Caki2 (cell line): Measurements from ENCODE around the gene PANX1. TPM values are rescaled to one million over a fixed set of nuclear protein-coding genes. Genes with fewer than 3 reads are reported as not detected.

Experiments used
- DNase-seq: peaks from one replicate; pipeline ENCODE4 v3.0.0-alpha.2; 2015; ENCODE audit warnings: low read depth
- in situ Hi-C: cut with HindIII; loops from 2 replicates; pipeline ENCODE4 v1.10.0; 2016; ENCODE audit warnings: low sequenced_read_pairs, low pct_unique_long_range_greater_than_20kb, mixed read lengths
- total RNA-seq: library from RNA; depleted of rRNA; stranded (reverse); fragments of >200 nt; shearing (Covaris generic); gene quantifications from 2 replicates; pipeline ENCODE4 v1.2.3, GENCODE V29; 2014; ENCODE audit warnings: low replicate concordance

The PANX1 gene
- total RNA-seq, 1 experiment from 2014 or later: 18.0 TPM

DNA sequence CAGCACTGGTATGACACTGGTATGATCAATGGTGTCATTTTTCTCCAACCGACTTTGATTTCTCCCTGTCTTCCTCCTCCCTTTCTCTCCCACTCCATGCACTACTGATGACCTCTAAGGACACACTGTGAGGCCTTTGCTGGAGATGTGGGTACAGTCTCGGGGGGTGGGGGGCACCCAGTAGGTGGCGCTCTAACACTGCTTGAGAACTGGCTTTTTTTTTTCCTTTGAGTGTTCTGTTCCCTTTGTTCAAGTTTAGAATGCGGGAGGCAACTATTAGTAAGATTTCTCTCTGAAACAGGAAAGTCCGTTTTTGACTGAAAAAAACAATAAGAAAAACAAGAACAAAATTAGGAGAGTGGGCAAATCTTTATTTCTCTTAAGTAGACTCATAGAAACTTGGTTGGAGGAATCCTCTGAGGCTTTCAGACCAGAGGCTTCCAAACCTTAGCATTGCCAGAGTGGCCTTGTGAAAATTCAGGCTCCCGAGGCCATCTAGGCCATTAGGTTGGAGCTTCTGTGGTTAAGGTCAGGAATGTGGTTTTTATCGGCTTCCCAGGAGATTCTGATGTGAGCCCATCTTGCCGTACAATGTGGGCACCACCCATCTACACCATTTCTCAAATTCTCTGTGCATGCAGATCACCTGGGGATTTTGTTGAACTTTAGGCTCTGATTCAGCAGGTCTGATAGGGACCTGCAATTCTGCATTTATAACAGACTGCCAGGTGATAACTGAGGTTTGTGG is 43.2 kb downstream of the PANX1 start:
- in situ Hi-C loops: no loop called here
- DNase-seq: peak; percentile 14

DNA sequence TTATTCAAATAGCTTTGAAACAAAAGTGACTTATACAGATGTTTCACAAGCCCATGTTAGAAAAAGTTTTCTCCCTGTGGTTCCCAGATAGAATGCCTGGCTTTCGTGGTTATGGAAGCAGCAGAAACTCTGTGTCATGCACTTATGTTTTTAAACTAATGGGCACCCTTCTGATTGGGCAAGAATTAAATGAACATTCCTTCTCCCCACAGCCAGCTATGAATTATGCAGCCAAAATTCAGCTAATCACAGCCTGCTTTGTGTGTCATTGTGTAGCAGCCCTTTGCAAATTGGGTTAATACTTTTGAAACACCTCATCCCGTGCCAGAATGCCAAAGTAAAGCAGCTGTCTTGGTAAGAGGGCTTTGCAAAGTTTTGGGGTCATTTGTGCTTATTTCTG is 46.9 kb downstream of the PANX1 start:
- in situ Hi-C loops: no loop called here
- DNase-seq: no peak

GRCh38 chr11:94178331-94178730 is 49.7 kb downstream of the PANX1 start:
- in situ Hi-C loops: no loop called here
- DNase-seq: no peak

GRCh38 chr11:94179696-94180095 is 51.1 kb downstream of the PANX1 start:
- DNase-seq: no peak
- in situ Hi-C loops: no loop called here

DNA sequence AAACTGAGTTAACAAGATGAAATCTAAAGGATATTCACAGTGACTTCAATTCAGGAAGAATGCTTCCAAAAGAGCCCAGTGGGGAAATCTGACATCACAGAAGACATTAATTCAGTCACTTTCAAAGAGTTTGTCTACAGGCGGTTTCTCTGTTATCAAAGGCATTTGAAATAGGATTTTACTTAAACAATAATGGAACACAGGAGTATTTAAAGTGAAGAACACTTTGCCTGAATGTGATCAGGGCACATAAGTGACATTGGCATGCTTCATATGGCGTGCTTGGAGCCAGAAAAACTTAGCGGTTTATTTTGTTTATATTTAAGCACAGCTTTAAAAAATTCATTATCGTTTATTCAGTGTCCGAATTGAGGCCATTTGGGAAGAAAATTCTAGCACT is 52.9 kb downstream of the PANX1 start:
- in situ Hi-C loops: no loop called here
- DNase-seq: no peak

DNA sequence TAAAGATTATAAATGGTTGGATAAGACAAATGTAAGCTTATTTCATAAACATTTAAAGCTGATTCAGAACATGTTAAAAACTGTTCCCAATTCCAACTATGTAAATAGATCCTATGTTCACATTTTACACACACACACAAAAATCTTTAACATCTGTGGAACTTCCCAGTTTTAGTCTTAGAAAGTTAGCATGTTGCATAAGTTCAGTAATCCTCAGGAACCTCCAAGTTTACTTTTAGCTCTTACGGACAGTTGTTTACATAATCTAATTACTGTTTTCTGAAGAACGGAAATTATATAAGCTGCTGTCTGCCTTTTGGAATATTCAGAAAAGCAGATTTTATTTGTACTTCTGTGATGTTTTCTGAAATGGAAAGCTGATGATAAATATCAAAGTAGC is 53.3 kb downstream of the PANX1 start:
- DNase-seq: no peak
- in situ Hi-C loops: no loop called here

DNA sequence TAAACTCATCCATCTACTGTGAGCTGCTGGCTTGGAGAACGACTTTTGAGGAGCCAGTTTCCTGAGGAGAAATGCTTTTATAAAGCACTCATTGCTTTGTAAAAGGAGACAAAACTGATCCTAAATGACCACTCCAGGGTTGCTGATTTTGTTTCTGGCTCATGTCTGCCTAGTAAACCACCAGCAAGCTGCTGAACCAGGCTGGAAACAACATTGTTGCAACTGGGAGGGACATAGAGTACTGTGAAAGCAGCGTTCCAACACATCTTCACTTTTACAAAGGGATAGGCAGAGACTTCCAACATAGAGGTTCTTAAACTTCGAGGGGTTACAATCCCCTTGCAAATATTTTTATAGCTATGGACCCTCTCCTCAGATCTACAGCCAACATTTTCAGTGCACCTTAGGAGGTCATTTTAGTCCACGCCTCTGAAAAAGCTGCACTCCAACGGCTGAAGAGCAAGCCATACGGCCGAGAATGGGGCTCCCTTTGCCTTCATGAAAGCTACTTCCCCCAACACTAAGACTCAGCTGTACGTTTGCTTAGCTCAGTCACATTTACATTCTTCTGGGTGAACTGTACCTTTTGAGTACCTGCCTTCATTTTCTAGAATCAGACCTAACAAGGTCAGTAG is 54.7 kb downstream of the PANX1 start:
- DNase-seq: no peak
- in situ Hi-C loops: no loop called here

DNA sequence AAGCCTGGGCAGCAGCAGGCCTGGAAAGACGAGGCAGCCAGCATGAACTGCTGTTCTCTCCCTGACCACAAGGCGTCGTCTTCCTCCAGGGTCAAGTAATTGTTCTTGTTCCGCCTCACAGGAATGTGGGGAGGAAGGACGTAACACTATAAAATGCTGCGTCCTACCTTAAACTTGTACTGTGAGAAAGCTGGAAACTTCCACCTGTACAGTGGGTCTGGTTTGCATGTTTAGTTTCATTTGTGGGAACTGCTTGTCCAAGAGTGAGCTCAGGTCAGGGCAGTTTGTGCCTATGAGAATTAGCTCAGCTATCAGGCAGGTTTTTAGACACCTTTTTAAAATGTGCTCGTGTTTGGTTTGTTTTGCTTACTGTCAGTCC is 55.2 kb downstream of the PANX1 start:
- in situ Hi-C loops: no loop called here
- peak; percentile 40 for DNase-seq

- DNase-seq: no peak
- in situ Hi-C loops: no loop called here
Observed at GRCh38 chr11:94184362-94184761, 55.7 kb downstream of the PANX1 start.

DNA sequence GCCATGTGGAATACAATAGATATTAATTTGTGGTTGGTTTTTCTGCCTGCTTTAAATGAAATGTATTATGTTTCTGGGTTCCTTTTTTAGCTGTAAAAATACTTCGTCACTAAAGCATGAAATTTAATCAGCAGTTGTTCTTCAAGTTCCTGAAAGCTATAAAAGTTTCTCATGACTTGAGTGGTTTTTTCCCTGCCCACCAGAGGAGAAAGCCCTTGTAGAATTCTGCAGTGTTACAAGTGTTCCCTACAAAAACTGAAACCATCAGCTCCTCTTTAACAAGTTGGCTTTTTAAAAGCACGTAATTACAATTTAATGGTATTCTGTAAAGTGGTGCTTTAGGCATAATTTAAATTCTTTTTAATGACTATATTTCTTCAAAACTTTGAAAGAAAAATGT is 56.2 kb downstream of the PANX1 start:
- in situ Hi-C loops: no loop called here
- DNase-seq: no peak

- DNase-seq: no peak
- in situ Hi-C loops: no loop called here
Observed at GRCh38 chr11:94185416-94186084, 56.9 kb downstream of the PANX1 start.

- in situ Hi-C loops: no loop called here
- no peak for DNase-seq
Observed at GRCh38 chr11:94186342-94187203, 57.9 kb downstream of the PANX1 start.

GRCh38 chr11:94193288-94193687 is 64.6 kb downstream of the PANX1 start:
- DNase-seq: no peak
- in situ Hi-C loops: no loop called here

- no peak for DNase-seq
- in situ Hi-C loops: no loop called here
Observed at GRCh38 chr11:94194712-94195111, 66.1 kb downstream of the PANX1 start.

DNA sequence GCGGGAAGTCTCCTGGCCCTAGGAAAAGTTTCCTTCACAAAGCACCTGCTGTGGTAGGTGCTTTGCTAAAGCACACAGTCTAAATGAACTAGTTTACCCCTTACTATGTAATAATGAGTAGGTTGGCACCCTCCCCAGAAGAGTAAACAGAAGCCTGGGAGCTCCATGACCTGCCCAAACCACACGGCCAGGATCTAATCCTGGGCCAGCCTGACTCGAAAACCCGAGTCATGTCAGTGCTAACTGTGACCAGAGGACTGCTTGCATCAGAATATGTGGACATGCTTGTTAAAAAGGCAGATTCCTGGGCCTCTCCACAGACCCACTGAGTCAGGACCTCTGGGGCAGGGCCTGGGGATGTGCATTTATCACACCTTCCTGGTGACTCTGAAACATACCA is 67.7 kb downstream of the PANX1 start:
- DNase-seq: no peak
- in situ Hi-C loops: no loop called here

- in situ Hi-C loops: no loop called here
- DNase-seq: no peak
Observed at GRCh38 chr11:94198718-94199117, 70.1 kb downstream of the PANX1 start.

DNA sequence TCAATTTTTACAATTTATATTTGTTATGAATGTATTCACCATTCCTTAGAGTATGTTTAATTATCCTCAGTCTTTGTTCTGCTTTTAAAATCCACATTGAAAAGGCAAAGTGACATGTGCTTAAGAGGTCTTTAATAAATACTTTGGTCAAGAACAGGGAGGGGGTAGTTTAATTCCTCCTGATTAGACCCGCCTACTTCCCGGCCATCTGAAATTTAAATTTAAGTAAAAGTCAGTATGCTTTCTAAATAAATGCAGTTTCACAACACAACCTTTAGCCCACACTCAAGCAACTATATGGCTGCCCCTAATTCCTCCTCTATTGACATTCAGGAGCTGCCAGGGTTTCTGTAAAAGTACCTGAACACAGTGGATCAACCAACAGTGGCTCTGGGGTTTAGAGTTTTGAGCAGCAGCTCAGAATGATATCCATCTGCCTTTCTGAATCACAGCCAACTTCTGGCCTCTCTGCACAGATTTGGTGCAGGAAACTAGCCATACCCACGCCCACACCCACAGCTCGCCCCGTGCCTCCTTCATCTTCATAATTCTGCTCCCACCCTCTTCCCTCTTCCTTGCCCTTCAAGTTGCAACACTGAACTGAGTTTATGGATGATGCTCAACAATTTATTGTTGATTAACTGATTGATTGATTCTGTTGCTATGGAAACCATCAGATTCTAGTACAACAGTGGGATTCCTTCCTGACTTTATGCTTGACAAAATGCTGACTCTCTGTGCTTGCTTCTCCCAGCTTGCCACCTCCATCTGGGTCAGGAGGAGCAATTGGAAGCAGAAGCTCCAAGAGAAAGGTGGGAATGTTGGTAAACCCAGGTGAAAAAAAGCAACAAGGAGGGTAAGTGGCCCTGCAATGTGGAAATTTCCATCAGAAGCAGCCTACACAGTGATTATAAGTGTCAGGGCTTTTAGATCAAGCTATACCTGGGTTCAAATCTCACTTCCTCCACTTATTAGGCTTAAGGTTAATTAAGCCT is 70.8 kb downstream of the PANX1 start:
- in situ Hi-C loops: no loop called here
- DNase-seq: no peak

- in situ Hi-C loops: no loop called here
- DNase-seq: peak; percentile 84
Observed at GRCh38 chr11:94201004-94201465, 72.4 kb downstream of the PANX1 start.
